ENCODE data around the gene MFSD1. TPM values are rescaled to one million over a fixed set of nuclear protein-coding genes. Genes with fewer than 3 reads are reported as not detected.
A peak's percentile ranks its signal among the peaks of the same experiment; 100 is the strongest.
"Not testable (repeated sequence)": the region's sequence is repeated elsewhere in the genome, so short reads cannot be mapped to it uniquely, and the experiment has no call there.

The MFSD1 gene
- total and polyA plus RNA-seq, 8 donors: 8.9 to 37.4 (median 22.6) TPM

GRCh38 chr3:158790901-158791589 is 10.8 kb upstream of the MFSD1 start:
- intact Hi-C loops (cut with DNase I): loop anchor here in 1 of 3 donors (5.0 kb wide), 1 partner anchor 64 kb away; no protein-coding TSS in a partner anchor
- WGBS, 2 donors: 6 to 7% methylated on average over 11 of the region's 11 CpGs
- H3K36me3 ChIP-seq: no peaks in the 10 kb centered on the region
- ATAC-seq (peak in 3 of 4 donors; percentile 84 to 90 (median 88)), DNase-seq (peak in 1 of 6 donors; percentile 23), FAIRE-seq (peak; percentile 96)
- peaks cover 0 to 4% (median 0%) of the 10 kb centered on the region in 3 donors for H3K4me1 ChIP-seq
- peak in 3 of 4 donors; percentile 45 to 58 (median 52) for TF ChIP-seq CTCF (IDR thresholded peaks at IDR 0.05)
- H3K27me3 ChIP-seq: no peaks in the 10 kb centered on the region
- no peak overlapping the region for H3K27ac ChIP-seq
- no peaks in the 10 kb centered on the region for H3K9me3 ChIP-seq
- H3K4me3 ChIP-seq: peak overlapping the region in 1 of 4 donors; percentile 19

GRCh38 chr3:158791590-158791920 is 10.3 kb upstream of the MFSD1 start:
- 4% methylated on average over 1 of the region's 1 CpG for WGBS, 2 donors
- H3K4me3 ChIP-seq, H3K27me3 ChIP-seq, H3K9me3 ChIP-seq, DNase-seq, H3K27ac ChIP-seq, H3K36me3 ChIP-seq, ATAC-seq, FAIRE-seq, H3K4me1 ChIP-seq: not testable (repeated sequence)
- intact Hi-C loops (cut with DNase I): loop anchor here in 1 of 3 donors (5.0 kb wide), 1 partner anchor 64 kb away; no protein-coding TSS in a partner anchor
- peak in 1 of 4 donors; percentile 4 for TF ChIP-seq CTCF (IDR thresholded peaks at IDR 0.05)

- no peak for FAIRE-seq
- no peaks in the 10 kb centered on the region for H3K36me3 ChIP-seq
- peaks cover 0 to 4% (median 0%) of the 10 kb centered on the region in 3 donors for H3K4me1 ChIP-seq
- no peak for ATAC-seq
- no peaks in the 10 kb centered on the region for H3K9me3 ChIP-seq
- H3K27me3 ChIP-seq: no peaks in the 10 kb centered on the region
- intact Hi-C loops (cut with DNase I): loop anchor here in 1 of 3 donors (5.0 kb wide), 1 partner anchor 65 kb away; no protein-coding TSS in a partner anchor
- no peak overlapping the region for H3K4me3 ChIP-seq
- TF ChIP-seq CTCF (IDR thresholded peaks at IDR 0.05): no peak
- H3K27ac ChIP-seq: no peak overlapping the region
- 47 to 60% methylated on average over 8 of the region's 8 CpGs for WGBS, 2 donors
- no peak for DNase-seq
These were observed 9.1 kb upstream of the MFSD1 start for GRCh38 chr3:158792709-158793108.

- Histone ChIP-seq H3K36me3 (no peaks in the 10 kb centered on the region), H3K4me1 (peaks cover 0 to 4% (median 0%) of the 10 kb centered on the region in 3 donors), H3K27ac (no peak overlapping the region), H3K27me3 (no peaks in the 10 kb centered on the region), H3K9me3 (no peaks in the 10 kb centered on the region), H3K4me3 (no peak overlapping the region)
- intact Hi-C loops (cut with DNase I): loop anchor here in 1 of 3 donors (5.0 kb wide), 1 partner anchor 67 kb away; no protein-coding TSS in a partner anchor
- DNase-seq (no peak), ATAC-seq (no peak), FAIRE-seq (no peak)
- no peak for TF ChIP-seq CTCF (IDR thresholded peaks at IDR 0.05)
- 86 to 97% methylated on average over 2 of the region's 2 CpGs for WGBS, 2 donors
These were observed 7.6 kb upstream of the MFSD1 start for GRCh38 chr3:158794206-158794605.
